Neural cell (in vitro differentiated cells): ENCODE results near the gene LCOR. TPM values are rescaled to one million over a fixed set of nuclear protein-coding genes. Genes with fewer than 3 reads are reported as not detected.

ENCODE experiments used
- H2AFZ ChIP-seq: fragments of 200-600, 300-800 bp; sonication (generic), shearing (Covaris generic); 2 replicates; pipeline ENCODE4 v1.6.0; 2014; ENCODE audit warnings: low read depth, mild to moderate bottlenecking, antibody characterized with exemption, low read length, moderate library complexity
- H3F3A ChIP-seq: fragments of 200-600 bp; shearing (Covaris generic); 2 replicates; pipeline ENCODE4 v1.6.1; 2016; ENCODE audit warnings: mild to moderate bottlenecking, moderate library complexity, mixed read lengths, antibody characterized with exemption, low read length; ENCODE audit not compliant: insufficient read depth, poor library complexity, severe bottlenecking
- H3K27ac ChIP-seq: fragments of 200-600, 300-800 bp; sonication (generic), shearing (Covaris generic); 2 replicates; pipeline ENCODE4 v1.5.1; 2014; ENCODE audit warnings: mild to moderate bottlenecking, low read length, moderate library complexity
- H3K27me3 ChIP-seq: fragments of 300-800, 200-600 bp; sonication (generic), shearing (Covaris generic); 2 replicates; pipeline ENCODE4 v1.6.0; 2014; ENCODE audit warnings: mild to moderate bottlenecking, low read depth, low read length, moderate library complexity; ENCODE audit not compliant: insufficient read depth
- H3K36me3 ChIP-seq: fragments of 300-800, 200-600 bp; sonication (generic), shearing (Covaris generic); 2 replicates; pipeline ENCODE4 v1.5.1; 2014; ENCODE audit warnings: mild to moderate bottlenecking, antibody characterized with exemption, low read length, moderate library complexity; ENCODE audit not compliant: insufficient read depth
- H3K4me2 ChIP-seq: fragments of 300-800, 200-600 bp; sonication (generic), shearing (Covaris generic); 2 replicates; pipeline ENCODE4 v1.6.0; 2014; ENCODE audit warnings: mild to moderate bottlenecking, low read length
- H3K4me3 ChIP-seq: fragments of 300-800, 200-600 bp; sonication (generic), shearing (Covaris generic); 2 replicates; pipeline ENCODE4 v1.5.1; 2014; ENCODE audit warnings: mild to moderate bottlenecking, low read length, moderate library complexity
- H3K79me2 ChIP-seq: fragments of 200-600 bp; shearing (Covaris generic); replicated peaks from 2 replicates; pipeline ENCODE4 v1.6.0; 2014; ENCODE audit warnings: mild to moderate bottlenecking, low read length, moderate library complexity; ENCODE audit not compliant: insufficient read depth
- H3K9ac ChIP-seq: fragments of 300-800, 200-600 bp; sonication (generic), shearing (Covaris generic); 2 replicates; pipeline ENCODE4 v1.6.1; 2016; ENCODE audit warnings: mild to moderate bottlenecking, low read length, mixed read lengths
- H3K9me2 ChIP-seq: fragments of 200-600 bp; shearing (Covaris generic); 2 replicates; pipeline ENCODE4 v1.6.1; 2016; ENCODE audit warnings: mild to moderate bottlenecking, low read length, mixed read lengths; ENCODE audit not compliant: insufficient read depth
- H3K9me3 ChIP-seq: fragments of 200-600, 300-800 bp; sonication (generic), shearing (Covaris generic); 2 replicates; pipeline ENCODE4 v1.6.1; 2016; ENCODE audit warnings: mild to moderate bottlenecking, mixed run types, low read length, moderate library complexity, mixed read lengths
- H4K20me1 ChIP-seq: fragments of 200-600 bp; shearing (Covaris generic); 2 replicates; pipeline ENCODE4 v1.6.1; 2016; ENCODE audit warnings: mild to moderate bottlenecking, mixed run types; ENCODE audit not compliant: insufficient read depth
- CTCF ChIP-seq: fragments of 450-650 bp; IDR thresholded peaks from 2 replicates; pipeline ENCODE4 v1.5.1; 2014; ENCODE audit warnings: antibody characterized with exemption, mild to moderate bottlenecking, moderate library complexity; ENCODE audit not compliant: poor library complexity, severe bottlenecking
- EP300 ChIP-seq: fragments of 450-650 bp; conservative IDR thresholded peaks from 2 replicates; pipeline ENCODE4 v1.6.1; 2014; ENCODE audit warnings: antibody characterized with exemption, mild to moderate bottlenecking, moderate library complexity; ENCODE audit not compliant: poor library complexity, severe bottlenecking
- EZH2 ChIP-seq: fragments of 200-600, 300-800 bp; shearing (Covaris generic), sonication (generic); IDR thresholded peaks from 2 replicates; pipeline ENCODE4 v1.6.1; 2014; ENCODE audit warnings: antibody characterized with exemption, low read length, borderline replicate concordance, mild to moderate bottlenecking; ENCODE audit not compliant: insufficient read depth, poor library complexity, severe bottlenecking
- MXI1 ChIP-seq: fragments of 450-650 bp; conservative IDR thresholded peaks from 2 replicates; pipeline ENCODE4 v1.6.1; 2014; ENCODE audit warnings: antibody characterized with exemption, mild to moderate bottlenecking; ENCODE audit not compliant: poor library complexity, severe bottlenecking
- POLR2AphosphoS5 ChIP-seq: IDR thresholded peaks from 2 replicates; pipeline ENCODE4 v1.6.1; 2012
- RAD21 ChIP-seq: fragments of 450-650 bp; conservative IDR thresholded peaks from 2 replicates; pipeline ENCODE4 v1.6.1; 2014; ENCODE audit warnings: antibody characterized with exemption, mild to moderate bottlenecking, moderate library complexity
- SMC3 ChIP-seq: fragments of 450-650 bp; conservative IDR thresholded peaks from 2 replicates; pipeline ENCODE4 v1.6.1; 2014; ENCODE audit warnings: antibody characterized with exemption, mild to moderate bottlenecking, moderate library complexity; ENCODE audit not compliant: poor library complexity
- TAF1 ChIP-seq: IDR thresholded peaks from 2 replicates; pipeline ENCODE4 v1.6.1; 2012; ENCODE audit warnings: low read depth
- polyA plus RNA-seq: library from polyadenylated mRNA; depleted of rRNA; stranded (reverse); fragments of >200 nt; gene quantifications from 2 replicates; pipeline ENCODE4 v1.2.3, GENCODE V29; 2014
- TF ChIP-seq, protein P1 (sequence below): IDR thresholded peaks from 2 replicates; pipeline ENCODE4 v1.6.1; 2012; ENCODE audit warnings: borderline replicate concordance

LCOR gene
- polyA plus RNA-seq, 1 donor from 2014 or later, result 61.1 TPM

DNA sequence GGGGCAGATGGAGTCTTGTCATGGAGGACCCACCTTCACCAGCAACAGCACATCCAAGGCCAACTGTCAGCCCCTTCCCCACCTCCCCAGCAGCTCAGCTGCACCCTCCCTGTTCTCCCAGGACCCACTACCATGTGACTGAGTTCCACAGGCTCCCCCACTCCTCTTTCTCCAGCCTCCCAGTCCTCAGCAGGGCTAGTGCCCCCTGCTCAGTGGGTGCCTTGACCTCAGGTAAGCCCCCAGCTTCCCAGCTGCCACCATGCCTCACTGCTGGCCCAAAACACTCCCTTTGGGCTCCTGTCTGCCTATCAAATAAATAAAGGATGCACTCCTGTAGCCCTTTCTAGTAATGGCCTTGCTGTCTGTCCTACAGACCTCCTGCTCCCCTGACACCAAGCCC is 179.3 kb downstream of the LCOR start:
- Histone ChIP-seq H3K79me2 (no peaks in the 10 kb centered on the region), H3K4me3 (no peak overlapping the region), H3K9ac (no peak overlapping the region), H3K4me2 (no peak overlapping the region), H3K27ac (no peak overlapping the region), H3K9me3 (no peaks in the 10 kb centered on the region), H3F3A (no peaks in the 10 kb centered on the region), H3K9me2 (no peaks in the 10 kb centered on the region), H2AFZ (no peak overlapping the region), H3K36me3 (no peaks in the 10 kb centered on the region), H3K27me3 (no peaks in the 10 kb centered on the region), H4K20me1 (no peaks in the 10 kb centered on the region)
- TF ChIP-seq TAF1 (no peak), SMC3 (no peak), CTCF (no peak), RAD21 (no peak), POLR2AphosphoS5 (no peak), MXI1 (no peak)

DNA sequence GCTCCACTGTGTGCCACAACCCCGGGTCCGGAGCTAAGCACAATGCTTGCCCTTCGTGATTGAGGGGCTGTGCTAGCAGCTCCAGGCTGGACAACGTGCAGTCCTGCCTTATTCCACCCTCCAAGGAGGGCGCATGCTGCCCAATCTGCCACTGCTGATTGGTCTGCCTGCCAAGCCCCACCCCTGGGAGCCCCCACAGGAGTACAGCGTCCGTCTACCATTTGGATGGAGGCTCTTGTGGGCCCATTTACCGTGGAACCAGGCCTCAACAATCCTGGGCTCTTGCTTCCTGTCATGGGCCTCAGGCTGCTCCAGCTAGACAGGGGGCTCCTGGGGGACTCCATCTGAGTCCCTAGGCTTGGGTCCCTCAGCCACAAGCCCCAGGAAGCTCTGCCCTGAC is 180.4 kb downstream of the LCOR start:
- Histone ChIP-seq H3K79me2 (no peaks in the 10 kb centered on the region), H3K4me3 (no peak overlapping the region), H4K20me1 (no peaks in the 10 kb centered on the region), H3F3A (no peaks in the 10 kb centered on the region), H3K27me3 (no peaks in the 10 kb centered on the region), H3K9me3 (no peaks in the 10 kb centered on the region), H3K4me2 (no peak overlapping the region), H3K9me2 (no peaks in the 10 kb centered on the region), H3K27ac (no peak overlapping the region), H3K36me3 (no peaks in the 10 kb centered on the region), H2AFZ (no peak overlapping the region), H3K9ac (no peak overlapping the region)
- TF ChIP-seq POLR2AphosphoS5 (no peak), SMC3 (no peak), MXI1 (no peak), TAF1 (no peak), EZH2 (no peak), EP300 (no peak), RAD21 (no peak), CTCF (no peak)
- TF ChIP-seq, protein P1, sequence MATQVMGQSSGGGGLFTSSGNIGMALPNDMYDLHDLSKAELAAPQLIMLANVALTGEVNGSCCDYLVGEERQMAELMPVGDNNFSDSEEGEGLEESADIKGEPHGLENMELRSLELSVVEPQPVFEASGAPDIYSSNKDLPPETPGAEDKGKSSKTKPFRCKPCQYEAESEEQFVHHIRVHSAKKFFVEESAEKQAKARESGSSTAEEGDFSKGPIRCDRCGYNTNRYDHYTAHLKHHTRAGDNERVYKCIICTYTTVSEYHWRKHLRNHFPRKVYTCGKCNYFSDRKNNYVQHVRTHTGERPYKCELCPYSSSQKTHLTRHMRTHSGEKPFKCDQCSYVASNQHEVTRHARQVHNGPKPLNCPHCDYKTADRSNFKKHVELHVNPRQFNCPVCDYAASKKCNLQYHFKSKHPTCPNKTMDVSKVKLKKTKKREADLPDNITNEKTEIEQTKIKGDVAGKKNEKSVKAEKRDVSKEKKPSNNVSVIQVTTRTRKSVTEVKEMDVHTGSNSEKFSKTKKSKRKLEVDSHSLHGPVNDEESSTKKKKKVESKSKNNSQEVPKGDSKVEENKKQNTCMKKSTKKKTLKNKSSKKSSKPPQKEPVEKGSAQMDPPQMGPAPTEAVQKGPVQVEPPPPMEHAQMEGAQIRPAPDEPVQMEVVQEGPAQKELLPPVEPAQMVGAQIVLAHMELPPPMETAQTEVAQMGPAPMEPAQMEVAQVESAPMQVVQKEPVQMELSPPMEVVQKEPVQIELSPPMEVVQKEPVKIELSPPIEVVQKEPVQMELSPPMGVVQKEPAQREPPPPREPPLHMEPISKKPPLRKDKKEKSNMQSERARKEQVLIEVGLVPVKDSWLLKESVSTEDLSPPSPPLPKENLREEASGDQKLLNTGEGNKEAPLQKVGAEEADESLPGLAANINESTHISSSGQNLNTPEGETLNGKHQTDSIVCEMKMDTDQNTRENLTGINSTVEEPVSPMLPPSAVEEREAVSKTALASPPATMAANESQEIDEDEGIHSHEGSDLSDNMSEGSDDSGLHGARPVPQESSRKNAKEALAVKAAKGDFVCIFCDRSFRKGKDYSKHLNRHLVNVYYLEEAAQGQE, result no peak
